Measurements from ENCODE around the gene ADAMTS20.

The ADAMTS20 gene

GRCh38 chr12:43312991-43313505 is 239.0 kb downstream of the ADAMTS20 start:
- no peak for DNase-seq

DNA sequence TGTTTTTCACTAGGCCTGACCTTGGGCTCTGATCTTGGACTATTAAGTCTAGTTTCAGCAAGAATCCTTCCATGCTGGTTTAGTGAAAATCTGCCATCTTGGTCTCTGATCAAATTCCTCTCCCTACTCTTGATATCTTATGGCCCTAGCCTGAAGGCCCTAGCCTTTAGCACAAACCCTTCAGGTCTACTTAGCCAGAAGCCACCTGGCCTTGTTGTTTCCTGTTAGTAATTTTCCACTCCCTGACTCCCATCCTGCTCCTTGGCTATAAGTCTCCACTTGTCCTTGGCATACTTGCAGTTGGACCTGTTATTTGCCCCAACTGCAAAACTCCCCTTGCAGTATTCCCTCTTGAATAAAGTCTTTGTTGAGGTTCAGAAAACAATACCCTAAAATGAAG is 241.4 kb downstream of the ADAMTS20 start:
- no peak for DNase-seq

GRCh38 chr12:43309959-43310358 is 242.0 kb downstream of the ADAMTS20 start:
- no peak for DNase-seq

DNA sequence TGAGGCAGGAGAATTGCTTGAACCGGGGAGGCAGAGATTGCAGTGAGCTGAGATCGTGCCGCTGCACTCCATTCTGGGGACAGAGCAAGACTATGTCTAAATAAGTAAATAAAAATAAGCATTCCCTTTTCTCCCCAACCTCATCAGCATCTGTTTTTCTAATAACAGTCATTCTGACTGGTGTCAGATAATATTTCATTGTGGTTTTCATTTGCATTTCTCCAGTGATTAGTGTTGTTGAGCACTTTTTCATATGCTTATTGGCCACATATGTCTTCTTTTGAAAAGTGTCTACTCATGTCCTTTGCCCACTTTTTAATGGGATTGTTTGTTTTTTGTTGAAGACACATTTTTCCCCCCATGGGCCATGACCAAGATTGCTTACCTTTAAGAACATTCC is 243.2 kb downstream of the ADAMTS20 start:
- no peak for DNase-seq

DNA sequence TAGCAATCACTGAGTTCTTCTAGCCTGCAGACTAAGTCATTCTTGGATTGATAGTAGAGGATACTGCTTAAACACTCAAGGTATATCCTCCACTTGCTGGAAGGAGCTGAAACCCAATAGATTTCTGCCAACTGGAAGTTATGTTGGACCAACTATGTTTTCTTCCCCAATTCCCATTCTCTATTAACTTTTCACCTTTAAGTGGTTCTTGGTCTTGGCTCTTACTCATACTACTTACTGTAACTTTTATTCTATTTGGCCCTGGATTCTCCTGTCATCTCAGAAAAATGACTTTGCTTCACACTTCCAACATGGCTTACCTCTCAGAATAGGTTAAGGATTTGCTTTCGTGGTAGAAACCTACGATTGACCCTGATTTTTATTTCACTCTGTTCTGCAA is 244.9 kb downstream of the ADAMTS20 start:
- DNase-seq: no peak

DNA sequence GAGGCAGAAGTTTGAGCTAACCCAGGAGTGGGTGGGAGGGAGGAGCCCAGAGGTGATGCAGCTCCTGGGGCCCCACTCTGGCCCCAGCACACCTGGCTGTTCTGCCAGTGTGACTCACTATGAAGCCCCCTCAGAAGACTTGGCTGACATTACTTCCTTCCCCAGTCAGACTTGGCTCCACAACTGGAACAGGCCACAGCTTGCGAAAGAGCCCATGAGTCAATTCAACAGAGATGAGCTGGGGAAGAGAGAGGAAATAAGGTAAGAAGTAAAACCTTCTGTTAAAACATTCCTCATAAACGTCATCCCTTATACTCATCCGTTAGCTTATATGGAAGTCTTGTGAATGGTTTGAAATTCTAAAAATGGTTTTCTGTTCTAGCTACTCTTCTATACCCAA is 245.9 kb downstream of the ADAMTS20 start:
- DNase-seq: no peak

GRCh38 chr12:43305065-43305464 is 246.9 kb downstream of the ADAMTS20 start:
- no peak for DNase-seq

Data from activated CD4-positive, alpha-beta T cell treated with anti-CD3 and anti-CD28 coated beads, Interleukin-2, amount 50 U/mL, for 1 hour (primary cell).